HEK293T (cell line): ENCODE data around the gene CISH.

Source experiments
- CTCF ChIA-PET: fragments of 350-600 bp; formaldehyde crosslinking; extraction: SDS; loops from one replicate; lab custom pipeline; 2021; ENCODE audit warnings: antibody characterized with exemption, inconsistent platforms; lab: Yijun Ruan, JAX
- POLR2A ChIA-PET: fragments of 350-600 bp; formaldehyde crosslinking; extraction: SDS; loops from one replicate; lab custom pipeline; 2020; ENCODE audit warnings: antibody characterized with exemption, inconsistent platforms; lab: Yijun Ruan, JAX
- DNase-seq: peaks from one replicate; pipeline ENCODE4 v3.0.0; 2012; ENCODE audit warnings: mixed read lengths; ENCODE audit errors: extremely low spot score
- ARNT ChIP-seq: fragments of 450-650 bp; IDR thresholded peaks from 2 replicates; pipeline ENCODE4 v1.6.1; 2017; ENCODE audit warnings: mild to moderate bottlenecking
- BHLHE40 ChIP-seq: fragments of 450-650 bp; IDR thresholded peaks from 2 replicates; pipeline ENCODE4 v1.6.1; 2016; ENCODE audit warnings: mild to moderate bottlenecking, moderate library complexity, borderline replicate concordance
- CTBP1 ChIP-seq: fragments of 450-650 bp; IDR thresholded peaks from 2 replicates; pipeline ENCODE4 v1.6.1; 2016; ENCODE audit warnings: borderline replicate concordance
- ELF4 ChIP-seq: fragments of 450-650 bp; IDR thresholded peaks from 2 replicates; pipeline ENCODE4 v1.6.1; 2017; ENCODE audit warnings: antibody characterized with exemption
- FOXA1 ChIP-seq: fragments of 450-650 bp; IDR thresholded peaks from 2 replicates; pipeline ENCODE4 v1.6.1; 2016; ENCODE audit warnings: mild to moderate bottlenecking
- FOXK2 ChIP-seq: fragments of 450-650 bp; IDR thresholded peaks from 2 replicates; pipeline ENCODE4 v1.6.1; 2016; ENCODE audit warnings: mild to moderate bottlenecking
- FOXM1 ChIP-seq: fragments of 450-650 bp; IDR thresholded peaks from 2 replicates; pipeline ENCODE4 v1.6.1; 2017; ENCODE audit warnings: mild to moderate bottlenecking, borderline replicate concordance
- HDGF ChIP-seq: fragments of 450-650 bp; IDR thresholded peaks from 2 replicates; pipeline ENCODE4 v1.6.1; 2017; ENCODE audit warnings: antibody characterized with exemption, borderline replicate concordance
- L3MBTL2 ChIP-seq: fragments of 450-650 bp; conservative IDR thresholded peaks from 2 replicates; pipeline ENCODE4 v1.6.1; 2016; ENCODE audit warnings: mild to moderate bottlenecking
- LEF1 ChIP-seq: fragments of 450-650 bp; IDR thresholded peaks from 2 replicates; pipeline ENCODE4 v1.6.1; 2017; ENCODE audit warnings: mild to moderate bottlenecking, borderline replicate concordance
- NFRKB ChIP-seq: fragments of 450-650 bp; IDR thresholded peaks from 2 replicates; pipeline ENCODE4 v1.6.1; 2016; ENCODE audit warnings: mild to moderate bottlenecking, moderate library complexity
- SP1 ChIP-seq: fragments of 450-650 bp; IDR thresholded peaks from 2 replicates; pipeline ENCODE4 v1.6.1; 2017
- SUZ12 ChIP-seq: fragments of 450-650 bp; IDR thresholded peaks from 2 replicates; pipeline ENCODE4 v1.6.1; 2016; ENCODE audit warnings: mild to moderate bottlenecking
- TARDBP ChIP-seq: fragments of 450-650 bp; IDR thresholded peaks from 2 replicates; pipeline ENCODE4 v1.6.1; 2016
- ZNF384 ChIP-seq: fragments of 450-650 bp; IDR thresholded peaks from 2 replicates; pipeline ENCODE4 v1.6.1; 2016
- TF ChIP-seq, protein P1 (sequence below): fragments of 450-650 bp; IDR thresholded peaks from 2 replicates; pipeline ENCODE4 v1.6.1; 2016

CISH gene

DNA sequence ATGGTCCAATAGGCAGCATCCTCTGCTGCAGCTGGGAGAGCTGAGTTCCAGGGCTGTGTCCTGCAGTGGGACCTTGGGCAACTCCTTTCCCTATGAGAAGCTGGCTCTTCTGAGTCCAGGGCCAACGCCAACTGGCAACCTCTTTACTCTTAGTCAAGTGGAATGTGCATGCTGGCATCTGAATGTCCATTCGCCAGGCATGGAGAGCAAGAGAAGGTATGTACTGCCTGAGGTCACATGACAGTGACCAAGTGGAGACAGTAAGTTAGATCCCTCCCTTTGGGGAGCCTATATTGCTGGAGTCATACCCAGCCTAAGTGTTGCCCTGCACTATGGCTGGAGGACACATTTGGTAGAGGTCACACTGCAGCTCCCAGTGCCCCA lies 30.1 kb downstream of the CISH start:
- no peak for DNase-seq
- ChIA-PET POLR2A (interaction anchor here (0.8 kb wide), 1 partner anchor 13 kb away, joined by 4 read pairs; the partner anchor contains the start of gene HEMK1), CTCF (no interaction called here)
- TF ChIP-seq ZNF384 (no peak), L3MBTL2 (no peak), SP1 (no peak), ARNT (no peak), BHLHE40 (no peak), FOXA1 (no peak), FOXM1 (no peak), TARDBP (no peak), HDGF (no peak), SUZ12 (no peak), FOXK2 (no peak), LEF1 (no peak), ELF4 (no peak), CTBP1 (no peak), NFRKB (no peak)
- TF ChIP-seq, protein P1, sequence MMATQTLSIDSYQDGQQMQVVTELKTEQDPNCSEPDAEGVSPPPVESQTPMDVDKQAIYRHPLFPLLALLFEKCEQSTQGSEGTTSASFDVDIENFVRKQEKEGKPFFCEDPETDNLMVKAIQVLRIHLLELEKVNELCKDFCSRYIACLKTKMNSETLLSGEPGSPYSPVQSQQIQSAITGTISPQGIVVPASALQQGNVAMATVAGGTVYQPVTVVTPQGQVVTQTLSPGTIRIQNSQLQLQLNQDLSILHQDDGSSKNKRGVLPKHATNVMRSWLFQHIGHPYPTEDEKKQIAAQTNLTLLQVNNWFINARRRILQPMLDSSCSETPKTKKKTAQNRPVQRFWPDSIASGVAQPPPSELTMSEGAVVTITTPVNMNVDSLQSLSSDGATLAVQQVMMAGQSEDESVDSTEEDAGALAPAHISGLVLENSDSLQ, result no peak

DNA sequence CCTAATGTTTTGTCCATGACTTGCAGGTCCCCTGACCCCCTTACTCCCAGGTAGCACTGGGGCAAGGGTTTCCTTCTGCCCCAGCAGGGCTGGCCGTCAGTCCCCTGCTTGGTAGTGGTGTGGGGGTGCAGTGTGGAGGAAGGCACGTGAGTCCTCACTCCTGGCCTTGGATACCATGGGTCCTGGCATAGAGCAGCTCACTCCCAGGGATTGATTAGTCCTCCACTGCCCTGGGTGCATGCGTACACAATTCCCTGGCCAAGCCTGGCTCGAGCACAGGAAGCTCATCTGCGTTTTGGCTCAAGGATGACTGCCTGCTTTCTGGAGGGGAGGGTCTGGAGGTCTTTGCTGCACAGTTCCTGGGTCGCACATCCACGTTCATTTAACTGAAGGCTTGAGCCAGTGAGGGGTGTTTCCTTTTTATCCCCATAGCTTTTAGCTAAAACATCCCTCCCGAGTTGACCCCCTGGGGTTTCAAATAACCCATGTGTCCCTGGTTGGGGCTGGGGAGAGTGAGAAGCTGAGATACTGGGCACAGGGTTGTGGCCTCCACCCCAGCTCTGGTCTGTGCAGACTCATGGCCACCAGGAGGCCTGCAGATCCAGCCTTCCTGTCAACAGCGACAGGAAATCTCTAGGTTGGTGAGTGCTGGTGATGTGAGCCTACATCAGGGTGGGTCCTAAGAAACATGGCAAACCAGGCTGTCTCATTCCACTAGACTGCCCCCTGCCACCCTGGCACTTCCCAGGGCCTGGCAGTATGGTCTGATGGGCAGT lies 30.7 kb downstream of the CISH start:
- ChIA-PET POLR2A (no interaction called here), CTCF (no interaction called here)
- TF ChIP-seq FOXK2 (no peak), ZNF384 (no peak), SP1 (no peak), FOXM1 (no peak), SUZ12 (no peak), HDGF (no peak), LEF1 (no peak), TARDBP (no peak), CTBP1 (no peak)
- DNase-seq, result no peak

GRCh38 chr3:50577348-50577747 lies 34.2 kb downstream of the CISH start:
- no peak for DNase-seq
- TF ChIP-seq SP1, result no peak
- no peak for TF ChIP-seq FOXM1
- no peak for TF ChIP-seq BHLHE40
- TF ChIP-seq SUZ12, result no peak
- TF ChIP-seq ELF4, result no peak
- TF ChIP-seq, protein P1, result no peak
- no peak for TF ChIP-seq L3MBTL2
- TF ChIP-seq ZNF384, result no peak
- no peak for TF ChIP-seq HDGF
- TF ChIP-seq FOXA1, result no peak
- TF ChIP-seq NFRKB, result no peak
- no peak for TF ChIP-seq FOXK2
- no peak for TF ChIP-seq TARDBP
- no peak for TF ChIP-seq CTBP1
- ChIA-PET CTCF (no interaction called here), POLR2A (interaction anchor here (1.5 to 2.8 kb wide), 2 partner anchors 8 to 12 kb away, joined by 4 to 13 read pairs; partner anchors contain the start of gene HEMK1)

DNA sequence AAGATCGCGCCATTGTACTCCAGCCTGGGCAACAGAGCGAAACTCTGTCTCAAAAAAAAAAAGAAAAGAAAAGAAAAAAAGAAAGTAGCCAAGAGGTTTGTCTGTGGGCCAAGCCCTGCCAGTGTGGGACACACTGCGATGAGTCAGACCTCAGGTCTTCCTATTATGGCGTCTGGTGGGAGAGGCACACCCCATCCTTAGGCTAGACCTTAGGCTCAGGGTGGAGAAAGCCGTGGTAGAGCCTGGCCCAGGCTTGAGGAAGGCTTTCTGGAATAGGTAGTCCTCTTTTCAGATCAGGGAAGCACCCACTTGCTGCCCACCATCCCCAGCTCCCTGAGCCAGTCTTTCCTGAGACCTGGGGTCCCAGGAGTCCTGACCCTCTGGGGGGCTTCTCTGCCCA lies 36.2 kb downstream of the CISH start:
- ChIA-PET CTCF (no interaction called here), POLR2A (no interaction called here)
- TF ChIP-seq FOXK2 (no peak), NFRKB (no peak), SUZ12 (no peak), L3MBTL2 (no peak), FOXM1 (no peak), ZNF384 (no peak), ELF4 (no peak)
- no peak for DNase-seq

- DNase-seq, result no peak
- CTCF ChIA-PET, result no interaction called here
- POLR2A ChIA-PET, result no interaction called here
- TF ChIP-seq HDGF (no peak), FOXM1 (no peak), ZNF384 (no peak), FOXA1 (no peak), ELF4 (no peak), NFRKB (no peak), TARDBP (no peak), L3MBTL2 (no peak), SP1 (no peak), SUZ12 (no peak), CTBP1 (no peak), BHLHE40 (no peak), ARNT (no peak), LEF1 (no peak), FOXK2 (no peak)
- TF ChIP-seq, protein P1, result no peak
Observed at GRCh38 chr3:50574444-50574831, 37.1 kb downstream of the CISH start.
